NCI-H128 (cell line): ENCODE results near the gene RAMP3.
"Not testable (repeated sequence)": the region's sequence is repeated elsewhere in the genome, so short reads cannot be mapped to it uniquely, and the experiment has no call there.

ENCODE experiments used
- DNase-seq: peaks from one replicate; lab custom pipeline; 2025; ENCODE audit not compliant: unreplicated experiment; lab: John Stamatoyannopoulos, UW

RAMP3 gene

GRCh38 chr7:45157653-45158401 lies at the start of gene RAMP3:
RAMP3 (plus strand) TSS chr7:45157791; CDS start chr7:45157829, 38 bp downstream.
- no peak for DNase-seq

- DNase-seq, result no peak
Measured at GRCh38 chr7:45108863-45109262, 48.7 kb upstream of the RAMP3 start.

- DNase-seq, result peak; percentile 84
Measured at GRCh38 chr7:45111298-45112223, 46.0 kb upstream of the RAMP3 start, which contains the start of gene TBRG4. TBRG4 (minus strand) TSS chr7:45111697; CDS start chr7:45109237, 2,460 bp downstream.

- no peak for DNase-seq
Measured at GRCh38 chr7:45112648-45113047, 44.9 kb upstream of the RAMP3 start.

- DNase-seq, result not testable (repeated sequence)
Measured at GRCh38 chr7:45114257-45114656, 43.3 kb upstream of the RAMP3 start.

GRCh38 chr7:45114926-45115325 lies 42.7 kb upstream of the RAMP3 start:
- DNase-seq, result no peak

- DNase-seq, result no peak
Measured at GRCh38 chr7:45116048-45116447, 41.5 kb upstream of the RAMP3 start.

- DNase-seq, result no peak
Measured at GRCh38 chr7:45117582-45117981, 40.0 kb upstream of the RAMP3 start.

- DNase-seq, result no peak
Measured at GRCh38 chr7:45118292-45118691, 39.3 kb upstream of the RAMP3 start.

- DNase-seq, result no peak
Measured at GRCh38 chr7:45118889-45119331, 38.7 kb upstream of the RAMP3 start.

- no peak for DNase-seq
Measured at GRCh38 chr7:45119550-45119949, 38.0 kb upstream of the RAMP3 start.

- DNase-seq, result no peak
Measured at GRCh38 chr7:45122975-45123860, 34.4 kb upstream of the RAMP3 start.

GRCh38 chr7:45123913-45124710 lies 33.5 kb upstream of the RAMP3 start:
- no peak for DNase-seq

- no peak for DNase-seq
Measured at GRCh38 chr7:45125193-45125904, 32.2 kb upstream of the RAMP3 start.

GRCh38 chr7:45126201-45126600 lies 31.4 kb upstream of the RAMP3 start:
- DNase-seq, result no peak

GRCh38 chr7:45126920-45127319 lies 30.7 kb upstream of the RAMP3 start:
- no peak for DNase-seq

GRCh38 chr7:45129181-45129800 lies 28.3 kb upstream of the RAMP3 start:
- no peak for DNase-seq

- DNase-seq, result no peak
Measured at GRCh38 chr7:45129906-45130305, 27.7 kb upstream of the RAMP3 start.

- no peak for DNase-seq
Measured at GRCh38 chr7:45130910-45131309, 26.7 kb upstream of the RAMP3 start.
